CD1c-positive myeloid dendritic cell (primary cell): ENCODE results near the gene IGF1R.

Experiments
- DNase-seq: peaks from one replicate; pipeline ENCODE4 v3.0.0-alpha.2; 2016; ENCODE audit errors: extremely low spot score

Gene IGF1R

DNA sequence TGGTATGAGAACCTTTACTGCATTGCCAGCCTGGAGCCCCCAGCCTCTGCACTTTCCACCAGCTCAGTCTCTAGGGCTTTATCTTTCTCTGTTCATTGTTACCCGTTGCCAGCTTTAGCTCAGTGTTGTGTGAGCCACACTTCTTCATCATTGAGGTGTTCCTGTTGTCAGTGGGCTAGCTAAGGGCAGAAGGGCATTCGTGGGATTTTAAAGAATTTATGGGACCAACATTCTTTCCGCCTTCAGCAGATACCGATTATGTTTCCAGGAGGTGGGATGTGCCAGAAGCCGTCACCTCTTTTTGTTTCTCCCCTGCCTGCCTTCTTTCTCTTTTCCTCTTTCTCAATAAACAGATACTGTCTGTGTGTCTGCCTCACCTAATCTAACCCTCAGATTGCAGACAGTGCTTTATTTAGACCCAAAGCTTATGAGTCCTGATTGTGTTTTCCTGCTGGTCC, 294.7 kb downstream of the IGF1R start:
- no peak for DNase-seq

DNA sequence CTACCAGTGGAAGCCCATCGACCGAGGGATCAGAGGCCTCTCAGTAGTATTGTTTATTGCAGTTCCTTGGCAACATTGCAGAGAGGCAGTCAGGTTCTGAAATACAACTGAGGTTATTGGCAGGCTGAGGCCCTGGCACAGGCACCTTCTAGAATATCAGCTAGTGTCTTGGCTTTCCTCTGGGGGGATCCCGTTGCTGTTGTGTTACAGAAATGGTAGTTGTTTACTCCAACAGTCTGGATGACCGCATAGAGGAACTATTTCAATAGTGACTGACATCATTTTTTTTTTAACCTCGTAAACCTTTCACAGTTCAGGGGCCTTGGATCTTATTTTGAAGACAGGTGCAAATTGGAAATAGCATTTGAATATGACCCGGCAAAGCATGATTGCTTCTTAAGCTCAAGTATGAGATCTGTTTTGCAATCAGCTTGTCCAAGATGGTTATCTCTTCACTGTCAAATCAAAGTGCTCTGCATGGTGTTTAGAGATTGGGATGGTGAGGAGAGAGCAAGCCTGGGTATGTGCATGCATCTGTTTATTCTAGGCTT, 295.3 kb downstream of the IGF1R start:
- no peak for DNase-seq

DNA sequence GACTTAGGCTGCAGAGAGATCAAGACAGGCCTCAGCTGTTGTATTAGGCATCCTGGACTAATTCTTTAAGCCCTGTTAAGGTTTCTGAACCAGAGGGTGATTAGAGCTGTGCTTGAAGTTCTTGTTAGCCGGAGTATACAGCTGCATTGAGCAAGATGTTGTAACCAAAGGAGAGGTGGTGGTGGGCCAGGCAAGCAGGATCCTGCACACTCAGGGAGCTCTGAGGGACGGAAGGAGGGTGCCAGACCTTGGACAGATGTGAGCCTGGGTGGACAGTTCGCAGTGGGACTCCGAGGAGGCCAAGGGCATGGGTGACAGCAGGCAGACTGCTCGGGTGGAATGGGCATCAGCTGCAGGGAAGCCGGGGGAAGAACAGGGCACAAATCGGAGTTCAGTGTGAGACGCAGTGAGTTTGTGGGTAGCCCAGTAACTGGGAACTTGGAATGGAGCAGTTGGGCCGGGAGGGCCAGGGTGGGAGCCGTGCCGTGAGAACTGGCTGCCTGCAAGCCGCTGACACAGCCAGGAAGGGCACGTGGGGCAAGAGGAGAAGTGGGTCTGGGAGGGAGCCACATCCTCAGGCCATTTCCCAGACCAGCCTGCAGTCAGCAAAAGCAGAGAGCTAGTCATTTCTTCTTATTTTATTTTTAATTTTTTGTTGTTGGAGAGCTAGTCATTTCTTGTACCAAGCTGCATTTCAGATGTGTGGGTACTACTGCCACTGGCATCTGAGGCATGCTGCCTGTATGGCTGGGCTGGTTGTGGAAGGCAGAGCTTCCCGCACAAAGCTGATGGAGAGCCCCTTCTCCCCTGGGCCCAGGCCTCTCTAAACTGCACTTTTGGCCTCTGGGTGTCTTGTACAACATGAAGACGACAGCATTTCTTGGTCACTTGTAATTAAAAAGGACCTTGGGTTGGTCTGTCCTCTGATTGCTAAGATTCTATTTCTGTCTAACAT, 298.2 kb downstream of the IGF1R start:
- no peak for DNase-seq

DNA sequence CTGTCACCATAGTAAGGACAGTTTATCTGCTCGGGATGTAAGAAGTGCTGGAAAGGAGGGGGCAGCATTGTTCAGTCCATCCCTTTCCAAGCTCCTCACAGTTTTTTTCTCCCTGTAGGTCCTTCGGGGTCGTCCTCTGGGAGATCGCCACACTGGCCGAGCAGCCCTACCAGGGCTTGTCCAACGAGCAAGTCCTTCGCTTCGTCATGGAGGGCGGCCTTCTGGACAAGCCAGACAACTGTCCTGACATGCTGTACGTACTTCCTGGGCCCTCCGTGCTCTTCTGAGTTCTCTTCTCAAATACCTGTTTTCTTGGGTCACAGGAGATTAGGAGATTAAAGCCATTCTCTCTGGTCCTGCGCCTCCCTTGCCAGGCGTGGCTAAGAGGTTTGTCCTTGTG, 300.1 kb downstream of the IGF1R start:
- DNase-seq, result no peak

DNA sequence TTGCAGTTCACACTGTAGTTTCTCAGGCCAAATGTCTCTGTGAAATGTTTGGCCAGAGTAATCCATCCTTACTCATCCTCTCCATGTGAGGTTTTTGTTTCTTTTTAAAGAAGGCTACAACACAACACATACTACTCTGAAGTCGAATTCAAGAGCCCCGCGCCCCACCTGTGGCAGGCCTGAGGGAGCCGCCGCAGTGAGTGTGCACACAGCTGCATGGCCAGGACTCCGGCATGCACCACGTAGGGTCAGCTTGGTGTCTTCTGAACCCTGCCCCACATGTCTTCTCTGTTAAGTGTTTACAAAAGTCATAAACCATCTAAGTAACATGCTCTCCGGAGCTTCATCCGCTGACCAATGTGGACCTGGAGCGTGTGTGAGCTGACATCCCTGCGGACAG, 300.6 kb downstream of the IGF1R start:
- DNase-seq, result no peak

DNA sequence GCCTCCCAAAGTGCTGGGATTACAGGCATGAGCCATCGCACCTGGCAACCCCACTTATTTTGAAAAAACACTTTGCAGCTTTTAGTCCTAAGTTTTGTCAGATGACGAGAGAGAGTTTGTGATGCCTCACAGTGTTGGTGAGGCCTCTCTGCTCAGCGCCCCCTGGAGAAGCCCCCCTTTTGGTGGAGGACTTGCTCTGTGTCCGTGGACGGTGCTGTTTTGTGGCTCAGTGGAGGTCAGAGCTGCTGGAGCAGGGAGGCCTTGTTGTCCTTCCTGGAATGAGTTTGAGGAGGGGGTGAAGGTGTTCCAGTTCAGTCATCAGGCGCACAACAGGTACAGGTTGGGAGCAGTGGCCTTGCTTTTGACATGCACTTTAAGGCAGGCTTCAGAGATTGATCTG, 301.3 kb downstream of the IGF1R start:
- DNase-seq, result no peak

DNA sequence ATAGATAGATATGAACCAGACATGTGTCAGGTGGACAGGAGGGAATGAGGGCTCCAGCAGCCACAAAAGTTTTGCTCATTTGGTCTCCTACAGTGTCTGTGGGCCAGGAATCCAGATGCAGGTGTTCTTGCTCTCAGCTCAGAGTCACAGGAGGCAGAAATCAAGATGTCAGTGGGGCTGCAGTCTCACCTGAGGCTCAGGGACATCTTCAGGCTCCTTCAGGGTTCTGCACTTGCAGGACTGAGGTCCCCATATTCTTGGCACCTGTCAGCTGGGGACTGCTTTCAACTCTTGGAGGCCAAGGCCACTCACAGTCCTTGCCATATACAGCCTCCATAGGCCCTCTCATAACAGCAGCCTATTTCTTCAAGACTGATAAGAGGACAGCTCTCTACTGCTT, 301.9 kb downstream of the IGF1R start:
- DNase-seq, result no peak

DNA sequence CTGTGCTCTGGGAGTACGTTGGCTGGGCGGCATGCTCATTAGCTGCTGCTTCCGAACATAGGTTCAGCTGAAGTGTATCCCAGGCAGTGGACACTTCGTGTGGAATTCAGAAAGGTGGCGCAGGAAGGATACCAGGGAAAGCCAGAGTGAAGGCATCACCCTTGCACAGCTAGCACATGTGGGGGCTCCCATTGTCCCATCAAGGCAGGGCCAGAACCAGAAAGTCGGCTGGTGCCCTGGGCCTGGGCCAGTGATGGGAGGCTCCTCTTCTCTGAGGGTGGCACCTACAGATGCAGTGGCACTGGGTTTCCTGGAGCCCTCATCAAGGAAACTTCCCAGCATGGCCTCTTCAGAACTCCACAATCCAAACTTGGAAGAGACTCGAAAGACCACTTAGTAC, 302.7 kb downstream of the IGF1R start:
- no peak for DNase-seq

DNA sequence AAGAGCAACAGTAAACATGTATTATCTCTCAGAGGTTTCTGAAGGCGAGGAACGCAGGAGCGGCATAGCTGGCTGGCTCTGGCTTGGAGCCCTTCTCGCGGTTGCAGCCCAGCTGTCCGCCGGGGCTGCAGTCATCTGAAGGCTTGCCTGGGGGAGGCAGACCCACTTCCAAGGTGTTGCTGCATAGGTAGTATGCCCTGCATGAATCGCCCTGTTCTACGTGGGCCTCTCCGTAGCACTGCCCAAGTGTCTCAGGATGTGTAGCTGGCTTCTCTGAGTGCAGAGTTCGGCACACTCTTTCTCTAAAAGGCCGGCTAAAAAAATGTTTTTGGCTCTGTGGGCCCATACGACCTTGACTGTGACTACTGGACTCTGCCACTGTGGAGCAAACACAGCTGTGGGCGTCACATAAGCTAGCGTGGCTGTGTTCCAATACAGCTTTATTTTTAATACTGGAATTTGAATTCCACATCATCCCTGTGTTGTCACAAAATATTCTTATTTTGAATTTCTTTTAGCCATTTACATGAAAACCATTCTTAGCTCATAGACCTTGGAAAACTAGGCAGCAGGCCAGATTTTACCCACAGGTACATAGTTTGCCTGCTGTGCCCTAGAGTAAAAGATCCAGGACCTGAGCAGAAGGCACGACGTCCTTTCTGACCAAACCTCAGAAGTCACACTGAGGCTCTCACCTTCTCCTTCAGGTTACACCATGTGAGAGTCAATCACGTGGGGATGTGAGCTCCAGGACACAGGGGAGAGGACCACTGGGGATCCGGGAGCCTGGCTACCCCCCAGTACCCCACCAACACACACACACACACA, 303.4 kb downstream of the IGF1R start:
- DNase-seq, result no peak

DNA sequence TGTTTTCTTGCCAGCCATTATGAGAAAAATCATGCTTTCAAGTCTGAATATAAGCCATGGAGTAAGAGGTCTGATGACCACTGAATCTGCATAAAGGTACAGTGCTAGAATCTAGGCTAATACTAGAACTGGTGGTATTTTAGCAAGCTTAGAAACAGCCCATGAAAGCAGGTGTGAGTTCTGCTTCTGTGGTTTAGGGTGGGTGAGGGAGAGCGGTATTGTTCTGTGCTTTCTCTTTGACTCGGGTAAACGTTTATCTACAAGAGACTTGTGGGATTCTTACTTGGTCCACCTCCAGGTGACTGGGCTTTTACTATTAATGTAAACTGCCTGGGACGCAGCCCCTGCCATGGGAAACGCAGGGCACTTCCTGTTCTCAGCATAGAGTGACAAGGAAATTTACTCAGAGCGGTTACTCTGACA, 304.1 kb downstream of the IGF1R start:
- DNase-seq, result no peak

DNA sequence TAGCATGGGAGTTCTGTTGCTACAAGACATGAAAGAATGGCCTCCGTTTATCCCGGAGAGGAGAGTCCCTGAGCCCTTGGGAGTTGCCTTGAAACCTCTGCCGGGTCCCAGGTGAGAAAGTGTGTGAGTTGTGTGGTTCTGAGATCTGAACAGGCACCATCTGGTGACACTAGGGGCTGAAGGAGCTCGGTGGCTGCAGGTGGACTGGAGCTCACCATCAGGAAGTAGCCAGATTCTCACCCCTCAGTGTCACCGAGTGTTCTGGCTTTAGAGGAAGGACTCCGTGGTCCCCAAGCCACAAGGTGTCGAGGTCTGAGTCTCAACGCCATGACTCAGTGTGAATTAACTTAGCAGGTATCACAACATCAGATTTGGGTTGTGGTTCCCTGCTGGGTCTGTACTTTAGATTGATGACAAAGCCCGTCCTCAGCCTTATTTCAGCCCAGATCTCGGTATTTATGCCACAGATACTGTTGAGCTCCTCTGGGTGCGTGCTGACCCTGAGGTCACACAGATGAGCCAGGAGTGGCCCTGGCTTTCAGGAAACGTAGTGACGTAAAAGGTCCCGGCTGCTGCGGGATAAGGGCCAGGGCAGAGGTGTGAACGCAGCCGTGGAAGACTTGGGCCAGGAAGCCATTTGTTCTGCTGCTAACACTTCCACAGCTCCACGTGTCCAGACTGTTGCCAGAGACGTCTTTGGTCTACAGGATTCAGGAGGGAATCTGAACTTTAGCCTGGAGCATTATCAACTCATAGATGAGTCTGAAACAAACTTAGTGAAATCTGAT, 304.9 kb downstream of the IGF1R start:
- no peak for DNase-seq

DNA sequence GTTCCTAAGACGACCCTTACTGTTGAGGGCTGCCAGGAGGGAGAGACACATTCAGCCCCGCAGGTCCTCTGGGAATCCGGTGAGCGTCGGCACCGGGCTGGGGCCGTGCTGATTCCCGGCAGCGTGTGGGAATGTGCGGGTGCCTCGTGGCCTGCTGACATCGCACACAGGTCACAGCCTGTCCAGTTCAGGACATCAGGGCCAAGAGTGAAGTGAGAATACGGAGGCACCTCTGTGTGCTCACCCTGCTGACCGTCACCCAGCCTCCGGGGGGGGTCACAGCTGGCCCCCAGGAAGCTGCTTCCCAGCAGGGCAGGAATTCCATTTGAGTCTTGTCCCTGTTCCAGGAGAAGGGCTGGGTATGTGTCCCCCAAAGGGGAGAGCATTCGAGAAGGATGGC, 305.6 kb downstream of the IGF1R start:
- DNase-seq, result no peak

DNA sequence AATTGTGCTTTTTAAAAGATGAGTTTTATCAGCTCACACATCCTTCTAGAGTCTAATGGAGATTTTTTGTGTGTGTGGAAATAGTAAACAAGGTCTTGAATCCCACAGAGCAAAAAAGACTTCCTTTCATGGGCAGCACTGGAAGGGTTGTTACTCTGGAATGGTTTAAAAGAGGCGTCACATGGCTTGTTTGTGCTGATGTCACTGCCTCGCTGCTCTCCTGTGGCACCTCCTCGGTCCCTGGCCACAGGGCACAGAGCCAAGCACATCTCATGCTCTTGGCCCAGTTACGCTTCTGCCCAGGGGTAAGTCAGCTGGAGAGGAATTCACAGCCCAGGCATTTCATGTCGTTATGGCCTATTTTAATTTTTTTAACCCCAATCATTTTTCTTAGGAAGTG, 306.1 kb downstream of the IGF1R start:
- DNase-seq, result no peak

DNA sequence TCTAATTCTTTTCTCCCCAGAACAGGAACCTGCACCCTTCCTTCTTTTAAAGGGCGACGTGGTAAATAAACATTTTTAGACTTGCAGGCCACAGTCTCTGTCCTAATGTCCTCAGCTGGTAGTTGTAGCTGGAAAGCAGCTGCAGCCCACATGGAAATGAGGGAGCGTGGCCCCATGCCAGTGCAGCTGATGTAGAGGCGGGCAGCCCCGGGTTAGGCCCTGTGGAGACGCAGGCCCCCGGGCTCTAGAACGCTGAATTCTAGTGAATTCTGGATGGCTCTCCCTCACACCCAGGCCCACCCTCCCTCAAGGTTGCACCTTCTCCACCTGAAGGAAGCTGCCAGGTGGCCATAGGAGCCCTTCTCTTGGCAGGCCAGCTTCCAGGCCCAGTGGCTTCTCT, 307.0 kb downstream of the IGF1R start:
- no peak for DNase-seq

DNA sequence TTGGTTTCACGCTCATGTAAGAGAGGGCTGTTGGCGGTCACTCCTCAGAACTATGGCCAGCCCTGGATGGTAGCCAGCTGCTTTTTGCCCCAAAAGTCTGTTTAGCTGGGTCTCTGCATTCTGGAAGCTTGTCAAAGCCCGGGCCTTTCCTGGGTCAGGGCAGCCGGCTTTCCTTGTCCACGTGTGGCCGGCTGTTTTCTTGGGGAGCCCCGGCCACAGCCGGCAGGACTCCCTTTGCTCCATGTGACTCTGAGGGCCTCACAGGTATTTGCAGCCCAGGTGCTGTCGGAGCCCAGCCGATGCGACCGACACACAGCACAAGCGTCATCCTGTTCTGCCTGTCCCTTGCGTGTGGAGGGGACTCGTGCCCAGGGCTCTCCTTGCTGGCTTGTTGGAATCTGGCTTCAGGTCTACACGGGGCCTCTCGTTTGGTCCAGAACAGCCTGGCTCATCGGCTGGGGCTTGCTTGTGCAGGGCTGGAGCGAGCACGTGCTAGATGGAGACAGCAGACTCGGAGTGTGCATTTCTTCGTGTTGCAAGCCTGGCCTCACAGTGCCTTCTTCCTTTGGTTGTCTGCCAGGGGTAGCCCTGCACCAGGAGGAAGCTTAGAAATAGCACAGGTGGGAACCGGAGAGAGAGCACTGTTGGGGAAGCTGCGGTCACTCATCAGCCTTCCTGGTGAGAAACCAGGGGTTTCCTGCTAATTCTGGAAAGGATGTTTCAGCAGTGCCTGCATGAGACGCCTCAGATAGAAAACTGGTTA, 307.8 kb downstream of the IGF1R start:
- no peak for DNase-seq

DNA sequence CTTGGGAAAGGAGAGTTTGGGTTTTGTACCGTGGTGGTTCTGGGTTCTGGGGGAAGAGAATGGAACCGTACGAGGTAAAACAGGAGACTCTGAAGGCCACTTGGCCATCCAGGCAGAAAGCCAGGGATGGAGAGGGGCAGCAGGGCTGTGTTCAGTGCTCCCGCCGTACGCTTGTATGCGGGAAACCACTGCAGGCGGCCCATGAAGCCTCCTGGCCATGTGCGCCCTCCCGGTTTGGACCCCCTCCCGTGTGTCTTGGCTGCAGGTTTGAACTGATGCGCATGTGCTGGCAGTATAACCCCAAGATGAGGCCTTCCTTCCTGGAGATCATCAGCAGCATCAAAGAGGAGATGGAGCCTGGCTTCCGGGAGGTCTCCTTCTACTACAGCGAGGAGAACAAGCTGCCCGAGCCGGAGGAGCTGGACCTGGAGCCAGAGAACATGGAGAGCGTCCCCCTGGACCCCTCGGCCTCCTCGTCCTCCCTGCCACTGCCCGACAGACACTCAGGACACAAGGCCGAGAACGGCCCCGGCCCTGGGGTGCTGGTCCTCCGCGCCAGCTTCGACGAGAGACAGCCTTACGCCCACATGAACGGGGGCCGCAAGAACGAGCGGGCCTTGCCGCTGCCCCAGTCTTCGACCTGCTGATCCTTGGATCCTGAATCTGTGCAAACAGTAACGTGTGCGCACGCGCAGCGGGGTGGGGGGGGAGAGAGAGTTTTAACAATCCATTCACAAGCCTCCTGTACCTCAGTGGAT, 308.6 kb downstream of the IGF1R start:
- DNase-seq, result no peak

DNA sequence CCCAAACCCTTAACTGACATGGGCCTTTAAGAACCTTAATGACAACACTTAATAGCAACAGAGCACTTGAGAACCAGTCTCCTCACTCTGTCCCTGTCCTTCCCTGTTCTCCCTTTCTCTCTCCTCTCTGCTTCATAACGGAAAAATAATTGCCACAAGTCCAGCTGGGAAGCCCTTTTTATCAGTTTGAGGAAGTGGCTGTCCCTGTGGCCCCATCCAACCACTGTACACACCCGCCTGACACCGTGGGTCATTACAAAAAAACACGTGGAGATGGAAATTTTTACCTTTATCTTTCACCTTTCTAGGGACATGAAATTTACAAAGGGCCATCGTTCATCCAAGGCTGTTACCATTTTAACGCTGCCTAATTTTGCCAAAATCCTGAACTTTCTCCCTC, 309.3 kb downstream of the IGF1R start:
- DNase-seq, result no peak

DNA sequence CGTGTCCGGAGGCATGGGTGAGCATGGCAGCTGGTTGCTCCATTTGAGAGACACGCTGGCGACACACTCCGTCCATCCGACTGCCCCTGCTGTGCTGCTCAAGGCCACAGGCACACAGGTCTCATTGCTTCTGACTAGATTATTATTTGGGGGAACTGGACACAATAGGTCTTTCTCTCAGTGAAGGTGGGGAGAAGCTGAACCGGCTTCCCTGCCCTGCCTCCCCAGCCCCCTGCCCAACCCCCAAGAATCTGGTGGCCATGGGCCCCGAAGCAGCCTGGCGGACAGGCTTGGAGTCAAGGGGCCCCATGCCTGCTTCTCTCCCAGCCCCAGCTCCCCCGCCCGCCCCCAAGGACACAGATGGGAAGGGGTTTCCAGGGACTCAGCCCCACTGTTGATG, 309.7 kb downstream of the IGF1R start:
- DNase-seq, result no peak

DNA sequence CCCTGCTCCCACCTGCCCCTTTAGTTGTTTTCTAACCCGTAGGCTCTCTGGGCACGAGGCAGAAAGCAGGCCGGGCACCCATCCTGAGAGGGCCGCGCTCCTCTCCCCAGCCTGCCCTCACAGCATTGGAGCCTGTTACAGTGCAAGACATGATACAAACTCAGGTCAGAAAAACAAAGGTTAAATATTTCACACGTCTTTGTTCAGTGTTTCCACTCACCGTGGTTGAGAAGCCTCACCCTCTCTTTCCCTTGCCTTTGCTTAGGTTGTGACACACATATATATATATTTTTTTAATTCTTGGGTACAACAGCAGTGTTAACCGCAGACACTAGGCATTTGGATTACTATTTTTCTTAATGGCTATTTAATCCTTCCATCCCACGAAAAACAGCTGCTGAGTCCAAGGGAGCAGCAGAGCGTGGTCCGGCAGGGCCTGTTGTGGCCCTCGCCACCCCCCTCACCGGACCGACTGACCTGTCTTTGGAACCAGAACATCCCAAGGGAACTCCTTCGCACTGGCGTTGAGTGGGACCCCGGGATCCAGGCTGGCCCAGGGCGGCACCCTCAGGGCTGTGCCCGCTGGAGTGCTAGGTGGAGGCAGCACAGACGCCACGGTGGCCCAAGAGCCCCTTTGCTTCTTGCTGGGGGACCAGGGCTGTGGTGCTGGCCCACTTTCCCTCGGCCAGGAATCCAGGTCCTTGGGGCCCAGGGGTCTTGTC, 310.7 kb downstream of the IGF1R start:
- DNase-seq, result no peak

DNA sequence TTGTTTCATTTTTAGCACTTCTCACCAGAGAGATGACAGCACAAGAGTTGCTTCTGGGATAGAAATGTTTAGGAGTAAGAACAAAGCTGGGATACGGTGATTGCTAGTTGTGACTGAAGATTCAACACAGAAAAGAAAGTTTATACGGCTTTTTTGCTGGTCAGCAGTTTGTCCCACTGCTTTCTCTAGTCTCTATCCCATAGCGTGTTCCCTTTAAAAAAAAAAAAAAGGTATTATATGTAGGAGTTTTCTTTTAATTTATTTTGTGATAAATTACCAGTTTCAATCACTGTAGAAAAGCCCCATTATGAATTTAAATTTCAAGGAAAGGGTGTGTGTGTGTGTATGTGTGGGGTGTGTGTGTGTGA, 311.3 kb downstream of the IGF1R start:
- DNase-seq, result no peak
